ENCODE results near the gene ATP6V0B. TPM values are rescaled to one million over a fixed set of nuclear protein-coding genes. Genes with fewer than 3 reads are reported as not detected.

Gene ATP6V0B
- total and polyA plus RNA-seq, 8 donors = 59.8 to 208 (median 84.8) TPM

DNA sequence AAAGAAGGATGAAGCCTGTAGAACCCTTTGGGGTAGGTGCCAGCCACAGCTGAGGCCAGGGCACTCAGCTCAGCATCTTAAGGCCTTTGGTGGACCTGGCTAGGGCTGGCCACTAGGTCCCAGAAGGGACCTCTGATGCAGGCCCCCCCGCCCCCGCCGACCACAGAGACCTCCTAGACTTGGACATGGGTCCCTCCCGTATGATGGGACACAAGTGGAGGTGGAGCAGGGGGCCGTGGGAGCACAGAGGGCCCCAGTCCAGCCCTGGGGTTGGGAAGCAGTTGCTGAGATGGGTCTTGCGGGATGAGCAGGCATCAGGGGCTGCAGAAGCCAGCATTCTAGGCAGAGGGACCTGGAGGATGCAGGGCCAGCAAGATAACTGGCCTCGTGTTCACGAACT, 7.5 kb downstream of the ATP6V0B start:
- Histone ChIP-seq H3K27me3 (no peaks in the 10 kb centered on the region), H3K4me3 (no peak overlapping the region), H3K27ac (no peak overlapping the region), H3K9me3 (no peaks in the 10 kb centered on the region), H3K4me1 (peaks cover 0 to 13% (median under 1%) of the 10 kb centered on the region in 3 donors), H3K36me3 (no peaks in the 10 kb centered on the region)
- FAIRE-seq (no peak), DNase-seq (no peak), ATAC-seq (no peak)
- intact Hi-C loops (cut with DNase I) = no loop called here
- TF ChIP-seq, protein P1, sequence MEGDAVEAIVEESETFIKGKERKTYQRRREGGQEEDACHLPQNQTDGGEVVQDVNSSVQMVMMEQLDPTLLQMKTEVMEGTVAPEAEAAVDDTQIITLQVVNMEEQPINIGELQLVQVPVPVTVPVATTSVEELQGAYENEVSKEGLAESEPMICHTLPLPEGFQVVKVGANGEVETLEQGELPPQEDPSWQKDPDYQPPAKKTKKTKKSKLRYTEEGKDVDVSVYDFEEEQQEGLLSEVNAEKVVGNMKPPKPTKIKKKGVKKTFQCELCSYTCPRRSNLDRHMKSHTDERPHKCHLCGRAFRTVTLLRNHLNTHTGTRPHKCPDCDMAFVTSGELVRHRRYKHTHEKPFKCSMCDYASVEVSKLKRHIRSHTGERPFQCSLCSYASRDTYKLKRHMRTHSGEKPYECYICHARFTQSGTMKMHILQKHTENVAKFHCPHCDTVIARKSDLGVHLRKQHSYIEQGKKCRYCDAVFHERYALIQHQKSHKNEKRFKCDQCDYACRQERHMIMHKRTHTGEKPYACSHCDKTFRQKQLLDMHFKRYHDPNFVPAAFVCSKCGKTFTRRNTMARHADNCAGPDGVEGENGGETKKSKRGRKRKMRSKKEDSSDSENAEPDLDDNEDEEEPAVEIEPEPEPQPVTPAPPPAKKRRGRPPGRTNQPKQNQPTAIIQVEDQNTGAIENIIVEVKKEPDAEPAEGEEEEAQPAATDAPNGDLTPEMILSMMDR (IDR thresholded peaks at IDR 0.05) = no peak
- 84 to 87% methylated on average over 8 of the region's 8 CpGs for WGBS, 2 donors

DNA sequence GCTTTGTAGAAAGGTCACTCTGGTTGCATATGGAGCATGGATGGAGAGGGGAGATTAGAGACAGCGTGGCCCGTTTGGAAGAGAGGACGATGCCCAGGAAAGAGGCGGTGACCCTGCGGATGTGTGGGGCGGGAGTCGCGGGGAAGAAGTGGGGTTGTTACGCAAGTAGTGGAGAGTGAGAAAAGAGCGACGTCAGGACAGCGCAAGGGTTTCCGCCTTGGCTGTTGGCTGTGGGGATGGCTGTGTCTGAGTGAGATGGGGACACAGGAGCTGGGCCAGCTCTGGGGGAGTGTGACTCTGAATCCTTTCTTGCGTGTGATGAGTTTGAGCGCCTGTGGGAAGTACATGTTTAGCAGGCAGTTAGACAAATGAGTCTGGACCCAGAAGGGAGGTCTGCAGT, 8.0 kb downstream of the ATP6V0B start:
- Histone ChIP-seq H3K27ac (no peak overlapping the region), H3K27me3 (no peaks in the 10 kb centered on the region), H3K4me1 (peaks cover 0 to 9% (median 0%) of the 10 kb centered on the region in 3 donors), H3K4me3 (no peak overlapping the region), H3K36me3 (no peaks in the 10 kb centered on the region), H3K9me3 (no peaks in the 10 kb centered on the region)
- FAIRE-seq (no peak), ATAC-seq (no peak), DNase-seq (no peak)
- intact Hi-C loops (cut with DNase I) = no loop called here
- 84 to 86% methylated on average over 15 of the region's 15 CpGs for WGBS, 2 donors
- TF ChIP-seq, protein P1 (IDR thresholded peaks at IDR 0.05) = no peak

DNA sequence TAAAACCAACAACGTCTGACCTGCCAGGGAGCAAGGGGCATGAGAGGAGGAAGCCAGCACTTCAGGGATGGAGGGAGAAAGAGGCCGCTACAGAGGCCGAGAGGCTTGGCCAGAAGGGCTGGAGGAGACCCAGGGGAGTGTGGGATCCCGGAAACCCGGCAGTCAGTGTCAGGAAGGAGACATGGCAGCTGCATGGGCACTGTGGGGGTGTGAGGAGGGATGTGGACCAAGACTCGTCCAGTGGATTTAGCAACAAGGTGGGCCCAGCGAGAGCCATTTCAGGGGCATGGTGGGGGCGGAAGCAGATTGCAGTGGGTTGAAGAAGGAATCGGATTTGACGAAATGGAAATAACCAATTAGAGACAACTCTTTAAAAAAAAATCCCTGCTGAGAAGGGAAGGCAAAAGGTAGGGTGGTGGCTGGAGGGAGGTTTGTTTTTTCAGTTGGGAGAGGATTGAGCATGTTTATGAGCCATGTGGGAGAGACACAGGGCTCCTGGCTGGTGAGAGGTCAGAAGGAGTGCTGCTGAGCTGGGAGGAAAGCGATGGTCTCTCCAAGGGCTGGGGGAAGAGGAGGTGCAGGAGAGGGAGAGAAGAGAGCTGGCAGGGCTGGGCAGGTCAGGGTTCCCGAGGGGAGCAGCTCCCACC, 8.6 kb downstream of the ATP6V0B start:
- intact Hi-C loops (cut with DNase I) = no loop called here
- Histone ChIP-seq H3K27me3 (no peaks in the 10 kb centered on the region), H3K36me3 (no peaks in the 10 kb centered on the region), H3K27ac (no peak overlapping the region), H3K4me3 (no peak overlapping the region), H3K9me3 (no peaks in the 10 kb centered on the region), H3K4me1 (peaks cover 0 to 6% (median 0%) of the 10 kb centered on the region in 3 donors)
- WGBS, 2 donors = 79 to 84% methylated on average over 12 of the region's 12 CpGs
- DNase-seq (no peak), FAIRE-seq (no peak), ATAC-seq (no peak)
- TF ChIP-seq, protein P1 (IDR thresholded peaks at IDR 0.05) = no peak

DNA sequence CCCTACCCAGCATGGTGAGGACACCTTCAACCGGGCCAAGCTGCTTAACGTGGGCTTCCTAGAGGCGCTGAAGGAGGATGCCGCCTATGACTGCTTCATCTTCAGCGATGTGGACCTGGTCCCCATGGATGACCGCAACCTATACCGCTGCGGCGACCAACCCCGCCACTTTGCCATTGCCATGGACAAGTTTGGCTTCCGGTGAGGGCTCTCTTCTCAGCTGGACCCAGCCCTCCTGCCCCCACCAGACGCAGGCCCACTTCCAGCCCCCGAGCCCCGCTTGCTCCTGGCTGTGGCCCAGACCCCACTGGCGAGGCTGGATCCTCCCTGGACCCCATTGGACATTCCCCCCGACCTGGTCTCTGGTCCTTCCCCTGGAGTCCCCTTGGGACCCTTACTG, 10.1 kb downstream of the ATP6V0B start:
- H3K27ac ChIP-seq = no peak overlapping the region
- no peaks in the 10 kb centered on the region for H3K27me3 ChIP-seq
- 88 to 90% methylated on average over 13 to 16 of the region's 16 CpGs for WGBS, 2 donors
- intact Hi-C loops (cut with DNase I) = no loop called here
- peak in 1 of 6 donors; percentile 72 for DNase-seq
- H3K36me3 ChIP-seq = no peaks in the 10 kb centered on the region
- peaks cover 0 to 3% (median 0%) of the 10 kb centered on the region in 3 donors for H3K4me1 ChIP-seq
- H3K4me3 ChIP-seq = no peak overlapping the region
- FAIRE-seq = no peak
- H3K9me3 ChIP-seq = no peaks in the 10 kb centered on the region
- no peak for ATAC-seq
- TF ChIP-seq, protein P1 (IDR thresholded peaks at IDR 0.05) = no peak

DNA sequence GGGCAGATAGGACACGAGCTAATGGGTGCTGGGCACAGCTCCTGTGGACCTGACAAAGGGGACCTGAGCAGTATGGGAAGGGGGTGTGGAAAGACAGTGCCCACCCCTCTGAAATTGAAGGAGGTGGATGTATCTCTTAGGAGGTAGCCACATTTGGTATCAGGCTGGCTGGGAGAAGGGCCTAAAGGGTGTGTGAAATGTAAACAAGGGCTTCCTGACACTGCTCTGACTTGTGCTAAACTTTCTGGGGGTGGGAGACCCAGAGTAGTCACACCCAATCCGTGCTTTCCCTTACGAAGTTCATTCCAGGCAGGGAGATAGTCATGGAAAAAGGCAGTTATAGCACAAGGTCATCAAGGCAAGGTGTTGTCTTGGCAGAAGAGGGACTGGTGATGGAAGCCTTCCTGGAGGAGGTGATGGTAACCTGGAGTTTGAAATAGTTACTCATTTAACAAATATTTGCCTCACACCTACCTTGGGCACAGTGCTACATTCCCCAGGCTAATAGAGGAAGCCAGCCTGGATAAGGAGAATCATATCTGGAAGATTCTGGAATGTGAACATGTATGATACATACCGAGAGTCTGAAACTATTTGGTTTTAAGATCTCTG, 11.3 kb downstream of the ATP6V0B start:
- ATAC-seq = no peak
- FAIRE-seq = no peak
- intact Hi-C loops (cut with DNase I) = no loop called here
- TF ChIP-seq, protein P1 (IDR thresholded peaks at IDR 0.05) = no peak
- 56 to 68% methylated on average over 4 of the region's 4 CpGs for WGBS, 2 donors
- DNase-seq = no peak
- no peaks in the 10 kb centered on the region for H3K9me3 ChIP-seq
- H3K27ac ChIP-seq = no peak overlapping the region
- no peaks in the 10 kb centered on the region for H3K36me3 ChIP-seq
- H3K4me3 ChIP-seq = no peak overlapping the region
- no peaks in the 10 kb centered on the region for H3K27me3 ChIP-seq
- peaks cover 0 to 6% (median 4%) of the 10 kb centered on the region in 3 donors for H3K4me1 ChIP-seq
